GM21786 (cell line): Measurements from ENCODE around the gene GTPBP3.
"Not testable (repeated sequence)": the region's sequence is repeated elsewhere in the genome, so short reads cannot be mapped to it uniquely, and the experiment has no call there.

Experiments used
- ATAC-seq: cut with Tn5 transposase; IDR thresholded peaks from one replicate; pipeline ENCODE4 v1.9.1; 2021; ENCODE audit not compliant: unreplicated experiment

The GTPBP3 gene

DNA sequence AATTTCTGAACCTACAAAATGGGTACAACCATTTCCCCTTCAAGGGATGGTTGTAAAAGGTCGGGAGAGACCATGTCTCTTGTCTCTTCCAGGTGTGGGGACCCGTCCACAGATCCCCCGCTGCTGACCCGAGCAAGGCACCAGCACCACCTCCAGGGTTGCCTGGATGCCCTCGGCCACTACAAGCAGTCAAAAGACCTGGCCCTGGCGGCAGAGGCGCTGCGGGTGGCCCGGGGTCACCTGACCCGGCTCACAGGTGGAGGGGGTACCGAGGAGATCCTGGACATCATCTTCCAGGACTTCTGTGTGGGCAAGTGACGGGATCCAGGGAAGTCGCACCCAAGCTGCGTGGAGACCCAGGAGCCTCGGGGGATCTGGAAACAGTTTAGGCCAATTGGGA is 4.0 kb downstream of the GTPBP3 start:
- ATAC-seq, result no peak

DNA sequence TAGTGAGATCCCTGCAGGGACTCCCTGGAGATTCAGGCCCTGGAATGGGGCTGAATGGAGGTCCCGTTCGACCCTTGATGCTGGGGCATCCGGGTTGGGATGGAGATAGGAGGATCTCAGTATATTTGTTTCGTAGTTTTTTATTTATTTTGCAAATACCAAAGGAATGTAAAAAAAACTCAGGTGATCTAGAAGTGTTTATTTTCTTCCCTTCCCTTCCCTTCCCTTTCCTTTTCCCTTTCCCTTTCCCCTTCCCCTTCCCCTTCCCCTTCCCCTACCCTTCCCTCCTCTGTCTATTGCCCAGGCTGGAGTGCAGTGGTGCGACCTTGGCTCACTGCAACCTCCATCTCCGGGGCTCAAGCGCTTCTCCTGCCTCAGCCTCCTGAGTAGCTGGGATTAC is 4.5 kb downstream of the GTPBP3 start:
- ATAC-seq, result no peak

DNA sequence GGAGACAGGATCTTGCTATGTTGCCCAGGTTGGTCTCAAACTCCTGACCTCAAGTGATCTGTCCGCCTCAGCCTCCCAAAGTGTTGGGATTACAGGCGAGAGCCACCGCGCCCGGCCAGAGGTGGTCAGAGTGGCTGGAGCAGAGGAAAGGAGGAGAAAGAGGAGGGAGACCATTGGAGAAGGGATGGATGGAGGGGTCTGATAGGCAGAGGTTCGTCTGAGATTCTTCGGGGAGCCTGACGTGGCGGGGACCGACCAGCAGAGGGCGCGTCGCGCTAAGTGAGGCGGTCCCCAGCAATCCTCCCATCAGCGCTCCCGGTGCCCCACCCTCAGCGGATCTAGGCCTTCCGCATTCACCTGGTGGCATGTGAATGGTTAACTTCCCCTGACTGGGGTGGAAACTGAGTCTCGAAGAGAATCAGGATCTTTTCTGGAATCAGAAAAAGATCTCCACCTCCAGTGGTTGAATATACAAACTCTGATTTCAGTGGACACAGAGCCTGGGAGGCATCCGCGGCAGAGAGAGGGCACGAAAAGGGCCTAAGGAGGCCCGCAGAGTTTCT is 8.8 kb downstream of the GTPBP3 start:
- no peak for ATAC-seq

- ATAC-seq, result no peak
Observed at GRCh38 chr19:17347361-17347760, 10.0 kb downstream of the GTPBP3 start.

DNA sequence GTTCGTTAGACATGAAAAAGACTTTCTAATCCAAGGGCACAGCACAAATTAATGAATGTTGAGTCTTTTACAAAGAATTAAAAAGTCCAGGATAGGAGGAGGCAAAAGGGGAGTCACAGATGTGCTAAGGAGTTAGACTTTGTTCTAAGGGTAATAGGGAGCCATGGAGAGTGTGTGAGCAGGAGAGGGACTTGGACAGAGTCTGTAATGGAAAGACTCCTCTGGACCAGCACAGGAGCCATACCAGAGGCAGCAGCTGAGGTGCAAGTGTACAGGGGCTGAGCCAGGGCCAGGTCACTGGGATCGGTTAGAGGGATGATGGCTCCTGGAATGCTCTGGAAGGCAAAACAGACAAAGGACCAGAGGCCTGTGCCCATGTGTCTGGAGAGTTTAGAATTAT is 10.5 kb downstream of the GTPBP3 start:
- ATAC-seq, result no peak

GRCh38 chr19:17348700-17349099 is 11.3 kb downstream of the GTPBP3 start:
- ATAC-seq, result no peak

DNA sequence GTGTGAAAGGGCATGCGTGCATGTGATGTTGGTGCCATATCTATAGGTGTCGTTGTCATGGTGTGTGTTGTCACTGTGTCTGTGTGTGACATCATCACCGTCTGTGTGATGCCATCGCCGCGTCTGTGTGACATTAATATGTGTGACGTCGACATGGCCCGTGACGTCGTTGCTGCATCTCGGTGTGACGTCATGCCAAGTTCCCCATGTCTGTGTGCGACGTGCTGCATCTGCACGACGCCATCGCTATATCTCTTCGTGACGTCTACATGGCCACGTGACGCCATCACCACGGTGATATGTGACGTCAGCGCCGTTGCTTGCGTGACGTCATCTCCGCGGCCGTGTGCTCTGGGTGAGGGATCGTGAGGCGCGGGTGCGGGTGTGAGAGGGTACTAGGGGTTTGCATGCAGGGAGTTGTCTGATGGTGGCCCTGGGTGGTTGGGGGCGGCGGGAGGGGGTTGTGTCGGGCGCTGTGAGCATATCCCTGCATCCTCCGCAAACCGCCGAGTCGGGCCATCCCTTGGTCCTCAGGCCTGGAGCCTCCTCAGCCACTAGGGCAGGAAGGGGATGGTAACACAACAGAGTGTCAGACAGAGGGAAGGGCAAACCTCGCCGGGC is 14.6 kb downstream of the GTPBP3 start:
- ATAC-seq, result no peak

GRCh38 chr19:17352608-17353280 is 15.4 kb downstream of the GTPBP3 start:
- ATAC-seq, result no peak

DNA sequence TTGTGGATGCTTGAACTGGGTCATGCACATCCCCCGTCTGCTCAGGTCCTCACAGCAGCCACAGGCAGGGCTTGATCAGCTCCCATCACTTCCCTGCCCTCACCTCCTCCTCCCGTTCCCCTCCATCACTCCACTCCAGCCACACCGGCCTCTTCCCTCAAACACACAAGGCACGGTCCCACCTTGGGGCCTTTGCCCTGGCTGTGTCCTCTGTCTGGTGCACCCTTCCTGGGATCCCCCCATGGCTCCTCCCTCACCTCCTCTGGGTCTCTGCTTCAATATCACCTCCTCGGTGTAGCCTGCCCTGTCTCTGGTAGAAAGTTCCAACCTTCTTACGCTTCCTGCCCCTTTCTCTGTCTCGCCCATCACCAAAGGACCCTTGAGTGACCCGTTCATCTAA is 16.0 kb downstream of the GTPBP3 start:
- ATAC-seq, result no peak

DNA sequence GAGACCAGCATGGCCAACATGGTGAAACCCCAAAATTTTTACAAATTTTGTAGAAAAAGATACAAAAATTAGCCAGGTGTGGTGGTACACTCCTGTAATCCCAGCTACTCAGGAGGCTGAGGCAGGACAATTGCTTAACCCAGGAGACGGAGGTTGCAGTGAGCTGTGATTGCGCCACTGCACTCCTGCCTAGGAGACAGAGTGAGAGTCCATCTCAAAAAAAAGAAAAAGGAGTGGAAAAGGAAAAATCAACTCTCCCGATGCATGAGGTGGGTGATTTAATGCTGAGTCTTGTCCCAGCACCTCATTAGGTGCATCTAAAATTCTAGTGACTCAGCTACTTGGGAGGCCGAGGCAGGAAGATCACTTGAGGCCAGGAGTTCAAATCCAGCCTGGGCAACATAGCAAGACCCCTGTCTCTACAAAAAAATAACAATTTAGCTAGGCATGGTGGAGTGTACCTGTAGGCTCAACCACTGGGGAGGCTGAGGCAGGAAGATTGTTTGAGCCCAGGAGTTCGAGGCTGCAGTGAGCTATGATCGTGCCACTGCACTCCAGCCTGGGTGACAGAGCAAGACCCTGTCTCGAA is 19.8 kb downstream of the GTPBP3 start:
- ATAC-seq, result no peak

- no peak for ATAC-seq
Observed at GRCh38 chr19:17357724-17358123, 20.4 kb downstream of the GTPBP3 start.

GRCh38 chr19:17358395-17358794 is 21.0 kb downstream of the GTPBP3 start:
- no peak for ATAC-seq

DNA sequence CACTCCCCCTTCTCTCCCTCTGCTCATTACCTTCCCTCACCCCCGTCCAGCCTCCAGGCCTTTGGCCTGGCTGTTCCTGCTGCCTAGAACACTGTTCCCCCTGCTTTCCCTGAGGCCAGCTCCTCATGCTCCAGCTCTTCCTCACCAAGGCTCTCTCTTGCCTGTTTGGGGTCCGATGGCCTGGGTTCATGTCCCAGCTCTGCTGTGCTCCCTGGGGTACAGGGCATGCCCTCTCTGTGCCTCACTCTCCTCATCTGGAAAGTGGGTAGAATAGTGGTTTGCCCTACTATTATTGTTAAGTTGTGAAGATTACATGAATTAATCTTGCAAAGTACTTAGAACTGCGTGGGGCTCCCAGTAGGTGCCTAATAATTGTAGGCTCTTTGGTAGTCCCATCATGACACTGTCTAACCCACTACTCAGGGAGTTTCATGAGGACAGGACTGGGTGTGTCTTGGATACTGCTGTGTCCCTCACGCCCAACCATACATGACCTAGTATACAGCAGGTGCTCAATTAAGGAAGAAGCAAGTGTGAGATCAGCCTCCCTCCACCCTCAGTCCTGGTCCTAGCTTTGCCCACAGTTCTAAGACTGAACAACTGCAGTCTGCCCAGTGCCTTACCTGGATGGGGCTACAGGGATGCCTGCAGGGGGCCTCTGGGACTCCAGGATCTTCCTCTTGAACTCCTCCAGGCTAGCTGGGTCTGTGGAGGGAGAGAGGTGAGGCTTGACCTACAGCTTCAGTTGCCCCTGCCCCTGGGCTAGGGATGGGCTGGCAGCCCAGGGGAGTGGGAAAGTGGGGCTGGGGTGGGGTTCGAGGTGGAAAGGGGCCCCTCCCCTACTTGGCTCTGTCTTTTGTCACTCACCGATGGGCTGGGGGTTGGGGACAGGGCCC is 22.8 kb downstream of the GTPBP3 start:
- ATAC-seq, result no peak

GRCh38 chr19:17363852-17364605 is 26.7 kb downstream of the GTPBP3 start:
- not testable (repeated sequence) for ATAC-seq

GRCh38 chr19:17365361-17365760 is 28.0 kb downstream of the GTPBP3 start:
- no peak for ATAC-seq

- ATAC-seq, result peak; percentile 70
Observed at GRCh38 chr19:17370026-17370587, 32.8 kb downstream of the GTPBP3 start.

GRCh38 chr19:17376935-17377600 is 39.7 kb downstream of the GTPBP3 start, which contains the start of gene PLVAP:
TSS of gene PLVAP (minus strand) at chr19:17377342. CDS start at chr19:17377288, 54 bp downstream.
- ATAC-seq, result no peak

- no peak for ATAC-seq
Observed at GRCh38 chr19:17378271-17378670, 40.9 kb downstream of the GTPBP3 start.

GRCh38 chr19:17379221-17379631 is 41.9 kb downstream of the GTPBP3 start:
- ATAC-seq, result no peak
